CD4-positive, alpha-beta T cell treated with Interleukin-6 for 4 hours (primary cell): ENCODE results near the gene BCL11A.

ENCODE experiments used
- DNase-seq: peaks from one replicate; pipeline ENCODE4 v3.0.0-alpha.2; 2020; ENCODE audit warnings: mixed read lengths

BCL11A gene

GRCh38 chr2:60480089-60480773, 73.2 kb downstream of the BCL11A start:
- no peak for DNase-seq

GRCh38 chr2:60479226-60480088, 74.0 kb downstream of the BCL11A start:
- no peak for DNase-seq

DNA sequence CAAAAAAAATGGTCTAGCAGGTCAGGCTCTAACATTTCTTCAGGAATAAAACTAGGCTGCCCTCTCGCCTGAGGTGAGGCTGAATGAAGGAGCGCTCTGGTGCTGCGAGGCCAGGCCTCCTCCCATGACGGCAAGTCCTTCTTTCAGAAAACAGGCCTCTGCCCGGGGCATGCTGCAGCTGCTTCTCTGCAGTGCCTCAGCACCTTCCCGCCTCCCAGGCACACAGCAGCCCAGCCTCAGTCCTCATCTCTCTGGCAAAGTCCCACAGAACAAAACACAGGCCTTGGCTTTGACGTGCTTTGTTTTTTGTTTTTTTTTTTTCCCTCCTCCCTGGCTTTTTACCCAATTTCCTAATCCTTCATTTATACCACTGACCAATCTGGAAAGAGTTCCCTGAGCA, 74.8 kb downstream of the BCL11A start:
- no peak for DNase-seq

DNA sequence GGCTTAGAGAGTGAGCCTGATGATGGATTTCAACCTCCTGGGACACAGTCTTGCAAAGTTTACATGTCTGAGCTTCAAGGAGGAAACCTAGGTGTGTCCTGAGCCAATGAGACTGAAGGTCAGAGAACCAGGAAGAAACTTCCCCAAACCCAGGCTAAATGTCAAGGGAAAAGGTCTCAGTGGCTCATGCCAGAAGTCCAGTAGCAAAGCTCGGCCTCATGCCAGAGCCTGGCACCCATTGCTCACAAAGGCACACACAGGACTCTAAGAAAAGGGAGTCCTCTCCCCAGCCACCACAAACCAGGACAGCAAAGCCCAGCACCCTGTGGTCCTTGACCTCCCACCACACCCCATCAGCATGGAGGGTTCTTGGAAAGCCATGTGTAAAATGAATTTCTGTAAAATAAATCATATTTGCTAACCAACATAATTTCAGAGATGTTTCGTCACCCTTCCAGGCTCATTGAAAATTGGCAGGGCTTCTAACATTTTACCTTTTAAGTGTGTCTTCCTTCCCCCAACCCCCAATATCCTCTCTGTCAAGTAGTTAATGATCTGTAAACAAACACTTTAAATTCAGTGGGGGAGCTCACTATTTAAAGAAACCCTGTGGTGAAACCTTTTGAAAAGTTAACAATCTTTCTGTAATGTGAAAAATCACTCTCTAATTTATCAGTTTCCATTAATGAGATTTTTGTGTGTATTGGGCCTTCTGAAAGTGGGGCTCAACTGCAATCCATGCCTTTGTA, 77.1 kb downstream of the BCL11A start:
- DNase-seq, result no peak

- no peak for DNase-seq
These were observed 78.2 kb downstream of the BCL11A start for GRCh38 chr2:60475123-60475830.

- DNase-seq, result no peak
These were observed 79.2 kb downstream of the BCL11A start for GRCh38 chr2:60474301-60474700.

- no peak for DNase-seq
These were observed 79.9 kb downstream of the BCL11A start for GRCh38 chr2:60473546-60473945.

- DNase-seq, result no peak
These were observed 80.7 kb downstream of the BCL11A start for GRCh38 chr2:60472663-60473289.

GRCh38 chr2:60472041-60472440, 81.4 kb downstream of the BCL11A start:
- DNase-seq, result no peak

GRCh38 chr2:60470340-60470739, 83.1 kb downstream of the BCL11A start:
- no peak for DNase-seq

DNA sequence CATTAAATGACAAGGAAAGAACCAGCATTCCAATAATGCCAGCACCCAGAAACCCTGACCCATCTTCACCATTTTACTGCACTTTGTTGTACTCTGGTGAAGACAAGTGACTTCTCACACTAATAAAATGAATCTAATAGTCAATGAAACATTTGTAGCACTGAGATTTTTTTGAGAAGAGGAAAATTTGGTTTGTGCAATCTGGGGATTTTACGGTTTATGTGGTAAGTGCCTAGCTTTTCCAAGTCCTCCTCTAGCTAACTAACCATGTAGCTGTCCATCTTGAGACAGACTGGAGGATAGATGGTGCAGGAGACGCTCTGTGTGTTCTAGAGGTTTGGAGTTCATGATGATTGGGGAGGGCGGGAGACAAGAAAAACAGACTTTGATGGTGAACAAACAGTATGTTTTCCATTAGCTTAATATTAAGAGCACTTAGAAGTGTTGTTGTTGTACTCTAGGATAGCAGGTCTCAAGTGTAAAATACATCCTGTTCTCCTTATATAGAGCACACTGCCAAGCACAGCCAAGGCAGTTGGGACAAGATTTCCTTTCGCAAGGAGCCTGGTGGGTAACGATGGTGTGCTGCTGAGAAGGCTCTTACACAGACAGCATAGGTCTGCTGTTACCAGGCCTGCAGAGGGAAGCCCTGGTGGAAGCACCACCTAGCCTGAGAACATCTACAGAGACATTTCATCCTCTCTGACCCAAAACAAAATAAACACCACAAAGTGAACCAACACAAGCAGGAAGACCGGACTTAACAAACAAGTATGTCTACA, 83.7 kb downstream of the BCL11A start:
- no peak for DNase-seq

- no peak for DNase-seq
These were observed 84.9 kb downstream of the BCL11A start for GRCh38 chr2:60468382-60469085.

- DNase-seq, result no peak
These were observed 87.2 kb downstream of the BCL11A start for GRCh38 chr2:60466161-60466702.

- DNase-seq, result no peak
These were observed 87.7 kb downstream of the BCL11A start for GRCh38 chr2:60465736-60466135.

GRCh38 chr2:60463249-60463648, 90.2 kb downstream of the BCL11A start:
- DNase-seq, result no peak

- no peak for DNase-seq
These were observed 91.9 kb downstream of the BCL11A start for GRCh38 chr2:60461421-60462108.

DNA sequence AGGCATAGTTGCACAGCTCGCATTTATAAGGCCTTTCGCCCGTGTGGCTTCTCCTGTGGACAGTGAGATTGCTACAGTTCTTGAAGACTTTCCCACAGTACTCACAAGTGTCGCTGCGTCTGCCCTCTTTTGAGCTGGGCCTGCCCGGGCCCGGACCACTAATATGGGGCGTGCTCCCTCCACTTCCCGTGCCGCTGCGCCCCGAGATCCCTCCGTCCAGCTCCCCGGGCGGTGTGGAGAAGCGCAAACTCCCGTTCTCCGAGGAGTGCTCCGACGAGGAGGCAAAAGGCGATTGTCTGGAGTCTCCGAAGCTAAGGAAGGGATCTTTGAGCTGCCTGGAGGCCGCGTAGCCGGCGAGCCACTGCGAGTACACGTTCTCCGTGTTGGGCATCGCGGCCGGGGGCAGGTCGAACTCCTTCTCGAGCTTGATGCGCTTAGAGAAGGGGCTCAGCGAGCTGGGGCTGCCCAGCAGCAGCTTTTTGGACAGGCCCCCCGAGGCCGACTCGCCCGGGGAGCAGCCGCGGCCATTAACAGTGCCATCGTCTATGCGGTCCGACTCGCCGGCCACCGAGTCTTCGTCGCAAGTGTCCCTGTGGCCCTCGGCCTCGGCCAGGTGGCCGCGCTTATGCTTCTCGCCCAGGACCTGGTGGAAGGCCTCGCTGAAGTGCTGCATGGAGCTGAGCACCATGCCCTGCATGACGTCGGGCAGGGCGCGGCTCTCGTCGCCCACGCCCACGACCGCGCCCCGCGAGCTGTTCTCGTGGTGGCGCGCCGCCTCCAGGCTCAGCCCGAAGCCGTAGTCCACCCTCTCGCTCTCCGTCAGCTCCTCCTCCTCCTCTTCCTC, 92.7 kb downstream of the BCL11A start:
- DNase-seq, result no peak

DNA sequence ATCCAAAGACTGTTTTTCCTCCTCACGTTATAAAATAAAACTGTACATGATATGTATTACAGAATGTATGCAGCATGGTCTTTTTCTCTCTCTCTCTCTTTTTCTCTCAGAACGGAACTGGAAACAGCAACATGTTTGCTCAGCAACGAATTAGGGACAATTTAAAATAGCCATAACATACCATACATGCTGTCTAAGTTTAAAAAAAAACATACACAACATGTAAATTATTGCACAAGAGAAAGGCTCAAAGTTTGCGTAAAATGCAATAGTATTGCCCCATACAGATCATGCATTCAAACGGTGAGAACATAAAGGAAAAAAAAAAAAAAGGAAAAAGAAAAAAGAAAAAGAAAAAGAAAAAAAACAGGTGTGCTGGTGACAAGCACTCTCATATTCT, 93.6 kb downstream of the BCL11A start:
- DNase-seq, result no peak
